22Rv1 (cell line): ENCODE measurements around the gene MROH2A.

ENCODE experiments used
- H3K27ac ChIP-seq: fragments of 450-650 bp; 2 replicates; pipeline ENCODE4 v1.5.1; 2017
- ZFX ChIP-seq: fragments of 450-650 bp; IDR thresholded peaks from 2 replicates; pipeline ENCODE4 v1.6.1; 2017; ENCODE audit warnings: antibody characterized with exemption, borderline replicate concordance
- TF ChIP-seq, protein P1 (sequence below): fragments of 450-650 bp; IDR thresholded peaks from 2 replicates; pipeline ENCODE4 v1.5.1; 2017; ENCODE audit warnings: mild to moderate bottlenecking

MROH2A gene

DNA sequence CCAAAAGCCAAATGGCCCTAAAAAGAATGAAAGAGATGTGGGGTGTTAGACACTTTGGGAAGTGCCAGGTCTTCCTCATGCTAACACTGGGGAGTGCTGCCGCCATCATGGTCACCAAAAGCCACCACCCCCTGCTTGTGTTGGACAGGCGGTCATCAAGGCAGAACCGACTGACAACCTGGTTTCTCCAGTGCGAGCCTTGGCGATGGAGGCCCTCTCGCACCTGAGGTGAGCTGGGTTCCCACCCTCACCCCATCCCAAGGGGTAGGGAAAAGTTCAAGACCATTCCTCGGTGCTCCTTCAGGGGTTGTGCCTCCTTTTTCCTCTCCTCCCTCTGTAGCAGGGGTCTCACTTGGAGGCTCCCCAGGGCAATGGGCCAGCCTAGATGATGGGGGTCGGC lies 33.6 kb downstream of the MROH2A start:
- no peak for TF ChIP-seq ZFX
- TF ChIP-seq, protein P1, sequence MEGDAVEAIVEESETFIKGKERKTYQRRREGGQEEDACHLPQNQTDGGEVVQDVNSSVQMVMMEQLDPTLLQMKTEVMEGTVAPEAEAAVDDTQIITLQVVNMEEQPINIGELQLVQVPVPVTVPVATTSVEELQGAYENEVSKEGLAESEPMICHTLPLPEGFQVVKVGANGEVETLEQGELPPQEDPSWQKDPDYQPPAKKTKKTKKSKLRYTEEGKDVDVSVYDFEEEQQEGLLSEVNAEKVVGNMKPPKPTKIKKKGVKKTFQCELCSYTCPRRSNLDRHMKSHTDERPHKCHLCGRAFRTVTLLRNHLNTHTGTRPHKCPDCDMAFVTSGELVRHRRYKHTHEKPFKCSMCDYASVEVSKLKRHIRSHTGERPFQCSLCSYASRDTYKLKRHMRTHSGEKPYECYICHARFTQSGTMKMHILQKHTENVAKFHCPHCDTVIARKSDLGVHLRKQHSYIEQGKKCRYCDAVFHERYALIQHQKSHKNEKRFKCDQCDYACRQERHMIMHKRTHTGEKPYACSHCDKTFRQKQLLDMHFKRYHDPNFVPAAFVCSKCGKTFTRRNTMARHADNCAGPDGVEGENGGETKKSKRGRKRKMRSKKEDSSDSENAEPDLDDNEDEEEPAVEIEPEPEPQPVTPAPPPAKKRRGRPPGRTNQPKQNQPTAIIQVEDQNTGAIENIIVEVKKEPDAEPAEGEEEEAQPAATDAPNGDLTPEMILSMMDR: no peak
- H3K27ac ChIP-seq: no peak overlapping the region

DNA sequence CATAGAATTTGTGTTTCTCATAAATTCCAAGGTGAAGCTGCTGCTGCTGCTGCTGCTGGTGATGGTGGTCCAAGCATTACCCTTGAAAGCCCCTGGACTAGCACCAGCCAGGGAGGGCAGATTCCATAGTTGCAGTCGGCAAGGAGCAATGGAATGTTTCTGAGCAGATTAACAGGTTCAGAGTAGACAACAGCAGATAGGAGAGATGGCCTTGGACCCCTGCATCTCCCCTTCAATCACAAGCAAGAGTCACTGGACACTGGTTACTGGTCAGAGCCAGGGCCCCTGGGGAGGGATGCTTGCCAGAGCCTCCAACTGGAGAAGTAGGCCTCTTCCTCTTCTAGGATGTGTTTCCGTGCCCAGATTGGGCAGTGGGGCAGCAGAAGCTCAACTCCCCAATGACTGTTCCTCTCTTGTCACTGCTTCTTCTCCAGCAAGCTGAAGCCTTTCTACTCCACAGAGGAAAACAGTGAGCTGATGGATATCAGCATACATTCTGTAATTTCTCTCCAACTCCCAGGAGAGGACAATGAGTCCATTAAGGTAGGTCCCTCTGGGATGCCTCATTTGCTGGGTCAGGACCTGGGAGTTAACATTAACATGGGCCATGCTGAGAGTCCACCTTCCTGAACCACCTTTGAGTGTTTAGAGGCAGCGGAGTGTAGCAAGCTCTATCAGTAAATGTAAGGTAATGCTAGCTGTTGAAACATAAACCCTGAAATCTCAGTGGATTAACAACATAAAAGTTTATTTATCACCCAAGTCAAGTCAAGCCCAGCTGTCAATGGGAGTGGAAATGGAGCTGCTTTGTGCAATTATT lies 35.3 kb downstream of the MROH2A start:
- no peak for TF ChIP-seq ZFX
- TF ChIP-seq, protein P1: no peak
- no peak overlapping the region for H3K27ac ChIP-seq

DNA sequence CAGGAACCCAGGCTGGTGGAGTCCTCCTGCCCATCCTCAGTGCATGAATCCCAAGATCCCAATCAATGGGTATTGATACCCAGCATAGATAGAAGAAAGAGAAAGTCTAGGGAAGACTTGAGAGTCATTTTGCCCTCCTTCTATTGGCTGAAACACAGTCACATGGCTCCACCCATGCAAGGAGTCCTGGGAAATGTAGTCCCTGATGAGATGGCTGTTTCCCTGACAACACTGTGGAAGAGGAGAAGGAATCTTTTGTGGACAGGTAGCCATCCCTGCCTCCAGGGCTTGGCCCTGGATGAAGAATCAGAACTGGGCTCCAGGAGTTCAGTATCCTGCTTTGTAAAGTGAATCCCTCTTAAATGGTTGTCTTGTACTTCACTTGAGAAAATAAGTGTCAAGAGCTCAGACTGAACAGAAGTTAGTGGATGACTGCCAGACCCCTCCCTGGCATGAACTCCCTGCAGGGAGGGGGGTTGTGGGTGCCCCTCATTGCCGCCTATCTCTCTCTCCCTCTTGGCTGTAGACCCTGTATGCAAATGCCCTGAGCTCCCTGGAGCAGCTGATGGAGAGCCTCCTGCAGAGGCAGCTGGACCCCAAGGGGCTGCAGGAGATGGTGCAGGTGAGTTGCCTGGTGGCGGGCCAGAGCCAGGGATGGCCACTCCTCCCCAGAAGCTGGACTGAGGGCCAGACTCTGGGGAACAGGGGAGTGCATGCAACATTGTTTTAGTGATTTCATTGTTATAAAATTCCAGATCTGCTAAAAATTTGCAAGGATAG lies 36.1 kb downstream of the MROH2A start:
- no peak overlapping the region for H3K27ac ChIP-seq
- no peak for TF ChIP-seq ZFX
- TF ChIP-seq, protein P1: no peak

DNA sequence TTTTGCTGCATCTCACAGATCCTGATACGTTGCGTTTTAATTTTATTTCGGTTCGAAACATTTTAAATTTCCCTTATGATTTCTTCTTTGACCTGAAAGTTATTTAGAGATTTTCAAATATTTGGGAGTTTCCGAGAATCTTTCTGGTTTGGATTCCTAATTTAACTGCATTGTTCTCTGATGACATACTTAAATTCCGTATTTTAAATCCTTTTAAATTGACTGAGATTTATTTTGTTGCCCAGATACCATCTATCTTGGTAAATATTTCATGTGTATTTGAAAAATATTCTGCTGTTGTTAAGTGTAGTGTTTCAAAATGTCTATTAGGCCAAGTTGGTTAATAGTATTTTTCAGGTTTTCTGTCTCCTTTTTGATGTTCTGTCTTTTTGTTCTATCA lies 37.7 kb downstream of the MROH2A start:
- H3K27ac ChIP-seq: no peak overlapping the region
- no peak for TF ChIP-seq ZFX
- TF ChIP-seq, protein P1: no peak

DNA sequence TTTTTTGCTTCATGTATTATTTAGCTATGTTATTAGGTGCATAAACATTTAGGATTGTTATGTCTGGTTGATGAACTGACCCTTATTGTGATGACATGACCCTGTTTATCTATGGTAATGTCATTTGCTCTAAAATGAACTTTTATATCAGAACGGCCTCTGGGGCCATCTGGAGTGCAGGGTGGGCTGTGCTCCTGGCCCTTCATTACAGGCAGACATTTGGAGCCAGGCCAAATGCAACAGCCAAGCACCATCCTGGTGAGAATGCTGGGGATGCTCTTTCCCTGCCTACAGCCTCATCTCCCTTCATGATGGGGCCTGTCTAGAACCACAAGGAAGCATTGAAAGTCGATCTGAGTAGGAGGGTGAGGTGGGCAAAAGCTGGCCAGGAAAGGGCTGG lies 38.2 kb downstream of the MROH2A start:
- TF ChIP-seq ZFX: no peak
- TF ChIP-seq, protein P1: no peak
- H3K27ac ChIP-seq: no peak overlapping the region

DNA sequence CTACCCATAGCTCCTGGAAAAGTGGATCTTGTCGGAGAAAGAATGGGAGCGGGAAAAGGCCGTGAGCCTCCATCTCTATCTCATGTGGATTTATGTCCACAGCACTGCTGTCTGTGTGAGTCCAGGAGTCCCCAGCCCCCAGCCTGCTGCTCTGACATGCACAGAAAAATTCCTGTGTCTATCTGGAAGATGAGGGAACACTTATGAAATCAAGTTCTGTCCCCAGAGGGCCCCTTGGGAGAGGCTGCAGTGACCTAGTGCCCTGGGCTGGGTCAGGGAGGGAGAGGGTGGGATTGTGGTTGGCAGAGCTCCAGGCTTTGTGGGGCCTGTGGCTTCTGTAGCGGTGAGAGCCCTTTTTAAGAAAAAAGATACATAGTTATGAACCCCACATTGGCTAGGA lies 38.6 kb downstream of the MROH2A start:
- TF ChIP-seq, protein P1: no peak
- no peak for TF ChIP-seq ZFX
- H3K27ac ChIP-seq: no peak overlapping the region
